Activated CD4-positive, alpha-beta memory T cell treated with anti-CD3 and anti-CD28 coated beads, Interleukin-2, amount 10 ng/mL, durations not matched to agents 7 days and 5 days (primary cell): ENCODE data around the gene ATG4C. TPM values are rescaled to one million over a fixed set of nuclear protein-coding genes. Genes with fewer than 3 reads are reported as not detected.

Source experiments
- CTCF ChIA-PET: fragments of 350-600 bp; sonication (Branson Sonifier 250); formaldehyde crosslinking; loops from one replicate; lab custom pipeline; 2021; ENCODE audit warnings: antibody characterized with exemption, inconsistent platforms; lab: Charles Lee
- POLR2A ChIA-PET: fragments of 350-600 bp; sonication (Branson Sonifier 250); formaldehyde crosslinking; loops from one replicate; lab custom pipeline; 2021; ENCODE audit warnings: antibody characterized with exemption; lab: Charles Lee
- DNase-seq: peaks from one replicate; pipeline ENCODE4 v3.0.0-alpha.2; 2020
- H3K27ac Mint-ChIP-seq: one replicate; pipeline ENCODE4 v1.8.0; 2021; ENCODE audit warnings: mild to moderate bottlenecking, mixed read lengths
- H3K27me3 Mint-ChIP-seq: one replicate; pipeline ENCODE4 v1.8.0; 2021; ENCODE audit warnings: mixed read lengths
- H3K36me3 Mint-ChIP-seq: one replicate; pipeline ENCODE4 v1.8.0; 2021; ENCODE audit warnings: low read depth, mixed read lengths
- H3K4me1 Mint-ChIP-seq: one replicate; pipeline ENCODE4 v1.8.0; 2021; ENCODE audit warnings: mixed read lengths
- H3K4me3 Mint-ChIP-seq: one replicate; pipeline ENCODE4 v1.8.0; 2021; ENCODE audit warnings: mild to moderate bottlenecking, mixed read lengths
- H3K9me3 Mint-ChIP-seq: one replicate; pipeline ENCODE4 v1.8.0; 2021; ENCODE audit warnings: mixed read lengths
- total RNA-seq, 2 experiments: library from RNA; stranded (reverse); gene quantifications; one replicate each; pipeline ENCODE4 v1.2.3, GENCODE V29; 2021

ATG4C gene
- total RNA-seq, 2 experiments from 2014 or later = 10.5 to 12.6 TPM

- CTCF ChIA-PET = no interaction called here
- H3K36me3 Mint-ChIP-seq = no peaks in the 10 kb centered on the region
- DNase-seq = no peak
- no peak overlapping the region for H3K4me3 Mint-ChIP-seq
- POLR2A ChIA-PET = no interaction called here
- peaks cover 20% of the 10 kb centered on the region for H3K27me3 Mint-ChIP-seq
- H3K4me1 Mint-ChIP-seq = no peaks in the 10 kb centered on the region
- H3K27ac Mint-ChIP-seq = no peak overlapping the region
- H3K9me3 Mint-ChIP-seq = no peaks in the 10 kb centered on the region
Measured at GRCh38 chr1:62877579-62877978, 93.6 kb downstream of the ATG4C start.

- Mint-ChIP-seq H3K36me3 (no peaks in the 10 kb centered on the region), H3K27me3 (peaks cover 22% of the 10 kb centered on the region), H3K27ac (no peak overlapping the region), H3K9me3 (no peaks in the 10 kb centered on the region), H3K4me1 (no peaks in the 10 kb centered on the region), H3K4me3 (no peak overlapping the region)
- CTCF ChIA-PET = no interaction called here
- POLR2A ChIA-PET = no interaction called here
- no peak for DNase-seq
Measured at GRCh38 chr1:62879962-62880361, 96.0 kb downstream of the ATG4C start.

GRCh38 chr1:62882201-62883104, 98.5 kb downstream of the ATG4C start:
- peaks cover 30% of the 10 kb centered on the region for H3K27me3 Mint-ChIP-seq
- H3K9me3 Mint-ChIP-seq = no peaks in the 10 kb centered on the region
- no peak overlapping the region for H3K4me3 Mint-ChIP-seq
- no peaks in the 10 kb centered on the region for H3K36me3 Mint-ChIP-seq
- no peak for DNase-seq
- H3K27ac Mint-ChIP-seq = no peak overlapping the region
- CTCF ChIA-PET = interaction anchor here (1.3 kb wide), 1 partner anchor 41 kb away, joined by 4 read pairs; no protein-coding TSS in a partner anchor
- no peaks in the 10 kb centered on the region for H3K4me1 Mint-ChIP-seq
- POLR2A ChIA-PET = no interaction called here

GRCh38 chr1:62884156-62884740, 100.3 kb downstream of the ATG4C start:
- H3K27ac Mint-ChIP-seq = no peak overlapping the region
- no peak overlapping the region for H3K4me3 Mint-ChIP-seq
- H3K9me3 Mint-ChIP-seq = no peaks in the 10 kb centered on the region
- DNase-seq = no peak
- H3K4me1 Mint-ChIP-seq = no peaks in the 10 kb centered on the region
- POLR2A ChIA-PET = no interaction called here
- CTCF ChIA-PET = interaction anchor here (1.4 kb wide), 1 partner anchor 43 kb away, joined by 3 read pairs; no protein-coding TSS in a partner anchor
- H3K36me3 Mint-ChIP-seq = no peaks in the 10 kb centered on the region
- peaks cover 23% of the 10 kb centered on the region for H3K27me3 Mint-ChIP-seq

GRCh38 chr1:62887799-62888507, 104.0 kb downstream of the ATG4C start:
- peaks cover 23% of the 10 kb centered on the region for H3K27me3 Mint-ChIP-seq
- H3K36me3 Mint-ChIP-seq = no peaks in the 10 kb centered on the region
- no peaks in the 10 kb centered on the region for H3K4me1 Mint-ChIP-seq
- no peak overlapping the region for H3K4me3 Mint-ChIP-seq
- no peak for DNase-seq
- H3K9me3 Mint-ChIP-seq = no peaks in the 10 kb centered on the region
- ChIA-PET CTCF (no interaction called here), POLR2A (no interaction called here)
- H3K27ac Mint-ChIP-seq = no peak overlapping the region

DNA sequence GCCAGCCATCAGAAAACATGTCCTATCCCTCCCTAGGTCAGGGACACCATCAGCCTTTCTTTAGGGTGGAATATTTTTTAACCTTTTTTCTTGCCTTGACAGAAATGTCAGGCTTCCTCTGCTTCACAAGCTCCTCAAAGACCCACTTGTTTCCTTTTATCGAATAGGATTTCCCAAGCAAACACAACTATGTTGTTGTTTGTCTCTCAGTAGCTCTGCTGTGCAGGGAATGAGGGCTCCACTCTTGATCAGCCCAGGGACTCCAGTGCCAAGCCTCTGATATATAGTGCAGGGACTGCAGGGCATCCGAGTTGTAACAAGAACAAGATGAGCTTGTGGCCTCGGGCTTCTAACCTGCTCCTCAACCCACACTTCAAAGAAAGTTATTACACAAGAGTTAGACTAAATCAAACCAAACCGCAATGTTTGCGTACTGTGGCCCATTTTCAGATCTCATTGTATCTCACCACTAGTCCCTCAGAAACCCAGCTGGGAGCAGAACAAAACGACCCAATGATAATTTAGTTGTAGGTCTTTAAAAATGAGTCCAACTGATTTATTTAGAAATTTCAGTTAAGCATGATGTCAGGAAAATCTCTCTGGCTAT, 108.1 kb downstream of the ATG4C start:
- no peak overlapping the region for H3K27ac Mint-ChIP-seq
- ChIA-PET POLR2A (no interaction called here), CTCF (no interaction called here)
- DNase-seq = no peak
- no peak overlapping the region for H3K4me3 Mint-ChIP-seq
- H3K9me3 Mint-ChIP-seq = no peaks in the 10 kb centered on the region
- H3K4me1 Mint-ChIP-seq = no peaks in the 10 kb centered on the region
- no peaks in the 10 kb centered on the region for H3K36me3 Mint-ChIP-seq
- peaks cover 8% of the 10 kb centered on the region for H3K27me3 Mint-ChIP-seq

DNA sequence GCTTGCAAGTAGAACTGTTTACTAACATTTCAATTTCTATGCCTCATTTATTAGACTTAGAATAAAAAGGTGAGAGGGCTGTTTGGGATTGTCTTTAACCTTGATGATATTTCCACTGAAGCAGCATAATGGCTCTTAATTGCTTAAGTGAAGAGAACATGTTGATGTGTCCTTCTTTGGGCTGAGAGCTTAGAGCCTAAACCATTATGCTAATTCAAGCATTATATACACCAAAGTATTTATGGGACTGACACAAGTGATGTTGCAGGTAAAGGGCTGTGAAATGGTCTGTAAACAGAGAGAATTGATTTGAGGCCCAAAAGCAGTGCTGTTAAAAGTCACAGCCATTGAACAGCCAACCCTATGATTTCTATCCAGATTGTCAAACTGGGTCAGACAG, 113.9 kb downstream of the ATG4C start:
- Mint-ChIP-seq H3K27ac (no peak overlapping the region), H3K36me3 (no peaks in the 10 kb centered on the region), H3K9me3 (no peaks in the 10 kb centered on the region), H3K27me3 (peaks cover 6% of the 10 kb centered on the region), H3K4me1 (no peaks in the 10 kb centered on the region), H3K4me3 (no peak overlapping the region)
- no peak for DNase-seq
- ChIA-PET POLR2A (no interaction called here), CTCF (no interaction called here)

DNA sequence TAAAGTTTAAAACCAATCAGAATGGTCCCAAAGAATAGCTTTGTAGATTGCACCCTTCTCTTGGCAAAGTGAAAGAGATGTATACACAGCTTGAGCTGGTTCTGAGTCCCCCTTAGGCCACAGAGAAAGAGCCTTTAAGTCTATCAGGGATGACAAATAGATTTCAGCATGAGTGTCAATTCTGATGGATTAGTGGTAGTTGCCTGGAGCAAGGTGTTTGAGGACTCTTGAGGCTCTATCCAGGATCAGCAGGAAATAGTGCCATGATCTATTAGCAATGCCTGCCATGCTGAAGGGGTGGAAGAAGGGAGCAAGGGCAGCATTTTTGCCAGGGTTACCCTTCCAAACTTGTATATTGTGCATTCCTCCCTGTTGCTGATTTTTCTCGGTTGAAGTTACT, 116.6 kb downstream of the ATG4C start:
- Mint-ChIP-seq H3K36me3 (no peaks in the 10 kb centered on the region), H3K9me3 (no peaks in the 10 kb centered on the region), H3K4me3 (no peak overlapping the region), H3K4me1 (no peaks in the 10 kb centered on the region), H3K27ac (no peak overlapping the region), H3K27me3 (peaks cover 2% of the 10 kb centered on the region)
- DNase-seq = no peak
- POLR2A ChIA-PET = no interaction called here
- CTCF ChIA-PET = no interaction called here

DNA sequence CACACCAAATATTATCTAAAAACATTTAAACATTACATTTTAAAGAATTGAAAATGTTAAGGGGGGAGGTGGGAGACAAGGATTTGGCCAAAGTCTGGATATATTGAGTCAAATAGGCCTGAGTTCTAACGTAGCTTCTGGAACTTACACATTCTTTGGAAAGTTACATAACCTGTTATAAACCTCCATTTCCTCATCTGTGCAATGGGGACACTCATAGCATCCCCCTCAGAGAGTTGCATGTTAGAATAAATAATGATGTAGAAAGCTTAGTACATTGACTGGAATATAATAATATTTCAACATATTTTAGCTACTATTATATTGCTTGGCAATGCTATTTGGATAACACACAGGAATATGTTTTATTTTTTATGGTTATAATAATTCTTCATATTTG, 117.7 kb downstream of the ATG4C start:
- CTCF ChIA-PET = no interaction called here
- H3K27me3 Mint-ChIP-seq = no peaks in the 10 kb centered on the region
- H3K9me3 Mint-ChIP-seq = no peaks in the 10 kb centered on the region

GRCh38 chr1:62903522-62903921, 119.6 kb downstream of the ATG4C start:
- Mint-ChIP-seq H3K27ac (no peak overlapping the region), H3K4me3 (no peak overlapping the region), H3K4me1 (peaks cover 2% of the 10 kb centered on the region), H3K36me3 (no peaks in the 10 kb centered on the region), H3K27me3 (no peaks in the 10 kb centered on the region), H3K9me3 (no peaks in the 10 kb centered on the region)
- ChIA-PET POLR2A (no interaction called here), CTCF (no interaction called here)
- DNase-seq = no peak

More for the DNA sequence above, 117.7 kb downstream of the ATG4C start:
- H3K27ac Mint-ChIP-seq = no peak overlapping the region
- H3K4me1 Mint-ChIP-seq = no peaks in the 10 kb centered on the region
- H3K4me3 Mint-ChIP-seq = no peak overlapping the region
- POLR2A ChIA-PET = no interaction called here
- H3K36me3 Mint-ChIP-seq = no peaks in the 10 kb centered on the region
- no peak for DNase-seq

DNA sequence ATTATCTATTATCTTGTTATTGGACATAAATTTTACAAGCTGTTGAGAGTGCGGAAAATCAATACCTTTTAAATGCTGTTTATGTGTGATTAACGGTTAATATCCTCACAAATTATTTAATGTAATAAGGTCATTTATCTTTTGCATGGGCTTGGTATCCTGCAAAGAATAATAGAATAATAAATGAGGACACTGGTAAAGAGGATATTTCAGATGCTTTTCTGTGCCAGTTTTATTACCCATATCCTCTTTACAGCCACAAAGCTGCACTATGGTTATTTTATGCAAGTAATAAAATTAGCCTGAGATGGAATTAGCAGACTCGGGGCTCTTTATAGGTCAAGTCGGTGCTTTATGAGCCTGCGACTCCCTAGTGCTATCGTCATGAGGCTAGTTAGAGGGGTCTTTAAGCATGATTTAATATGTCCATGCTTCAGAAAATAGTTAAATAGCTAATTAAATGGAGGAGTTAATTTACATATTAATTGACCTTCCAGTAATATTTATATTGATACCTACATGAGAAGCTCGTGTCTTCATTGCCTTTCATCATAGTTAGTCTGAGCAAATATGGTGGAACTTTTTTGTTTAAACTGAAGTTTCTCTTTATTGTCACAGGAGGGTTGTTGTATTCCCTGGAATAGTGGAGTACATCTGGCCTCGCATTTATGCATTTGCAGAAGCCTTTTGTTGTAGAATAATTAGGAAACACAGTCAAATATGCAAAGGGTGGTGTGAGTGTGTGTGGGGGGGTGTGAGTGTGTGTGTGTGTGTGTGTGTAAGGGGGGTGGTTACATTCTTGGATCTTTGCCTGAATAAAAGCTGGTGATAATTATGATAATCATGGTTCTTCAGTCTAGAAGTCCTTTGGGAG, 120.3 kb downstream of the ATG4C start:
- Mint-ChIP-seq H3K9me3 (no peaks in the 10 kb centered on the region), H3K4me3 (no peak overlapping the region), H3K4me1 (peaks cover 2% of the 10 kb centered on the region), H3K27me3 (no peaks in the 10 kb centered on the region), H3K27ac (no peak overlapping the region), H3K36me3 (no peaks in the 10 kb centered on the region)
- POLR2A ChIA-PET = no interaction called here
- CTCF ChIA-PET = interaction anchor here (0.9 kb wide), 1 partner anchor 33 kb away, joined by 4 read pairs; no protein-coding TSS in a partner anchor
- no peak for DNase-seq

GRCh38 chr1:62904856-62905225, 120.9 kb downstream of the ATG4C start:
- Mint-ChIP-seq H3K27me3 (no peaks in the 10 kb centered on the region), H3K9me3 (no peaks in the 10 kb centered on the region), H3K36me3 (no peaks in the 10 kb centered on the region), H3K27ac (no peak overlapping the region), H3K4me3 (no peak overlapping the region), H3K4me1 (peaks cover 2% of the 10 kb centered on the region)
- ChIA-PET POLR2A (no interaction called here), CTCF (no interaction called here)
- no peak for DNase-seq
